Activated T-cell treated with anti-CD3 and anti-CD28 coated beads, Interleukin-2, amount 50 U/mL, for 1 hour (primary cell): ENCODE results near the gene EAPP.
A peak's percentile ranks its signal among the peaks of the same experiment; 100 is the strongest.
"Not testable (repeated sequence)": the region's sequence is repeated elsewhere in the genome, so short reads cannot be mapped to it uniquely, and the experiment has no call there.

Source experiments
- DNase-seq: peaks from one replicate; pipeline ENCODE4 v3.0.0-alpha.2; 2020

Gene EAPP, protein sequence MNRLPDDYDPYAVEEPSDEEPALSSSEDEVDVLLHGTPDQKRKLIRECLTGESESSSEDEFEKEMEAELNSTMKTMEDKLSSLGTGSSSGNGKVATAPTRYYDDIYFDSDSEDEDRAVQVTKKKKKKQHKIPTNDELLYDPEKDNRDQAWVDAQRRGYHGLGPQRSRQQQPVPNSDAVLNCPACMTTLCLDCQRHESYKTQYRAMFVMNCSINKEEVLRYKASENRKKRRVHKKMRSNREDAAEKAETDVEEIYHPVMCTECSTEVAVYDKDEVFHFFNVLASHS

DNA sequence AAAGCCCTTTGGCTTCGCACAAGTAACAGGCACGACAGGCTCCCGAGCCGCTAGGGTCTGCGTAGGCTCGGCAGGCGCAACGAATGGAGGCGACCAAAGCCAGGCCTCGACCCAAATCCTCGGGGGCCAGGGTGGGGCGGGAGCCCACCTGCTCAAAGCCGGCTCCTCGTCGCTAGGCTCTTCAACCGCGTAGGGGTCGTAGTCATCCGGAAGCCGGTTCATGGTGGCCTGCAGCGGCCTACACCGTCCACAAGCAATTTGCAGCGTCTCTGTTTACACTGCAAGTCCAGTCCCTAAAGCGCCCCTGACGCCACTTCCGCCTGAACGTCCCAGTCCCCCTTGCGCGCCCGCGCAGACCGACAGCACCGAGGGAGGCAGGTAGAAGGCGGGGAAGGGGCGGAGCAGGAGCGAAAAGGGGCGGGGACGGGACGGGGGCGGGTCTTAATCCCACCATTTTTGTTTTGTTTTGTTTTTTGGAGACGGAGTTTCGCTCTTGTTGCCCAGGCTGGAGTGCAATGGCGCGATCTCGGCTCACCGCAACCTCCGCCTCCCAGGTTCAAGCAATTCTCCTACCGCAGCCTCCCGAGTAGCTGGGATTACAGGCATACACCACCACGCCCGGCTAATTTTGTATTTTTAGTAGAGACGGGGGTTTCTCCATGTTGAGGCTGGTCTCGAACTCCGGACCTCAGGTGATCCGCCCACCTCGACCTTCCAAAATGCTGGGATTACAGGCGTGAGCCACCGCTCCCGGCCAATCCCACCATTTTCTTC is at the start of gene EAPP:
Gene EAPP, minus strand, starts transcription at position 295 of the 774 bp plus-strand sequence. Its CDS starts 73 bp downstream, at position 222.
- DNase-seq, result peak; percentile 90

DNA sequence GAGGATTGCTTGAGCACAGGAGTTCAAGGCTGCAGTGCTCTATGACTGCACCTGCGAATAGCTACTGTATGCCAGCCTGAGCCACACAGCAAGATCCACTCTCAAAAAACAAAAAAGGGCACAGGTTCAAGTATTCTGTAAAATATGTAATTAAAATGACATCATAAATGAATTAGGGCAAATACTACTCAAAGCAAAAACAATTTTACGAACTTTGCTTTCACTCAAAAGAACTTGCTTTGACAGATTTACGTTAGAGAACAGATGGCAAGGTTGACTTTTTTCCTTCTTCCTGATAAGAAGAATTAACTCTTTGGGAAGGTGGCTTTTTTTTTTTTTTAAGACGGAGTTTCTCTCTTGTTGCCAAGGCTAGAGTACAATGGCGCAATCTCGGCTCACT is 44.0 kb upstream of the EAPP start:
- DNase-seq, result no peak

DNA sequence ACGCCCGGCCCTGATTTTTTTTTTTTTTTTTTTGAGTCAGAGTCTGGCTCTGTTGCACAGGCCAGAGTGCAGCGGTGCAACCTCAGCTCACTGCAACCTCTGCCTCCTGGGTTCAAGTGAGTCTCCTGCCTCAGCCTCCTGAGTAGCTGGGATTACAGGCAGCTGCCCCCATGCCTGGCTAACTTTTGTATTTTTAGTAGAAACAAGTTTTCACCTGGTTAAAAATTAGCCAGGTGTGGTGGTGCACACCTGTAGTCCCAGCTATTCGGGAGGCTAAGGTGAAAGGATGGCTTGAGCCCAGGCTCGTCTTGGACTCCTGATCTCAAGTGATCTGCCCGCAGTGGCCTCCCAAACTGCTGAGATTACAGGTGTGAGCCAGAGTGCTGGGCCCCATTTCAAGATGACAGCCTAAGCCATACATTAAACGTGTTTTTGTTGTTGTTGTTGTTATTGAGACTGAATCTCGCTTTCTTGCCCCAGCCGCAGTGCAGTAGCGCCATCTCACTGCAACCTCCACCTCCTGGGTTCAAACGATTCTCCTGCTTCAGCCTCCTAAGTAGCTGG is 42.7 kb upstream of the EAPP start:
- DNase-seq, result no peak

DNA sequence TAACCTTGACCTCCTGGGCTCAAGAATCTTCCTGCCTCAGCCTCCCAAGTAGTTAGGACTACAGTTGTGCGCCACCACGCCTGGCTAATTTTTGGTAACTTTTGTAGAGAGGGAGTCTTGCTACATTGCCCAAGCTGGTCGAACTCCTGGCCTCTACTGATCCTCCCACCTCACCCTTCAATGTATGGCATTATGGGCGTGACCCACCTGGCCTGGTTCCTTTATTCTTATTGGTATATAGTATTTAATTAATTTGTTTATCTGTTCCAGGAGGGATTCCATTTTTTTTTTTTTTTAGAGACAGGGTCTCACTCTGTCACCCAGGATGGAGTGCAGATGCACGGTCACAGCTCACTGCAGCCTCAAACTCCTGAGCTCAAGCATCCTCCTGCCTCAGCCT is 40.9 kb upstream of the EAPP start:
- no peak for DNase-seq

DNA sequence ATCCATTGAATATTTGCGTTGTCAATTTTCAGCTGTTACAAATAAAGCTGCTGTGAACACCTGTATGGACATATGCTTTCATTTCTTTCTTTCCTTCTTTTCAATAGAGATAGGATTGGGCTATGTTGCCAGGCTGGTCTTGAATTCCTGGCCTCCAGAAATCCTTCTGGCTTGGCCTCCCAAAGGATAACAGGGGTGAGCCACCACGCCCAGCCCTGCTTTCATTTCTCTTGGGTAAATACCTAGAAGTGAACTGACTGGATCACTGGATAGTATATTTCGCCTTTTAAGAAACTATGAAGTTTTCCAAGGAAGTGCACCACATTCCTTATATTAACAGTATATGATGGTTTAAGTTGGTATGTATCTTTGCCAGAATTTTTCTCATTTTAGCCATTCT is 32.3 kb upstream of the EAPP start:
- DNase-seq, result no peak

DNA sequence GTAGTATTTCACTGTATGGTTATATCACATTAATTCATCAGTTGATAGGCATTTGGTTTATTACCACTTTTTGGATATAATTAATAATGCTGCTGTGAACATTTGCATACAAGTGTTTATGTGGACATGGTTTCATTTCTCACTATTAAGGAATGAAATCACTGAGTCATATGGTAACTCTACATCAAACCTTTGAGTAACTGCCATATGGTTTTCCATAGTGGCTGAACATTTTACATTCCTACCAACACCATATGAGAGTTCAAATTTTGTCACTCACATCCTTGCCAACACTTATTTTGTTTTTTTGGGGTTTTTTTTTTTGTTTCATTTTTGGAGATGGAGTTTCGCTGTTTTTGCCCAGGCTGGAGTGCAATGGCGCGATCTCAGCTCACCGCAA is 30.2 kb upstream of the EAPP start:
- no peak for DNase-seq

DNA sequence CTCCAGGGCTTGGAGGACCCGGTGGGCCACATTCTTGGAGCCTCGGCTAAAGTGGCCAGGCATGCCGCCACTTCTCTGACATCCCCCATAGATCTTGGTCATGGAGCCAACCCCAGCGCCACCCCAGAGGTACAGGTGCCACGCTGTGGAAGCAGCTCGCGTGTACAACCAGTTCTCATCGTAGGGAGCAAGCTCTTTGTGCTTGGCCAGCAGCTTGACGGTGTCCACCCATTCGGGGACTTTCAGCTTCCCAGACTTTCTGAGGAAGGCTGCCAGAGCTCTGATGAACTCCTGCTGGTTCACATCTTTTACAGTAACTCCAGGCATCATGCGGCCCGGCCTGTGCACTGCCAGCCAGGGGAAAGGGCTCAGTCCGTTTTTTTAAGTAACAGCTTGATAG is 29.3 kb upstream of the EAPP start:
- no peak for DNase-seq

DNA sequence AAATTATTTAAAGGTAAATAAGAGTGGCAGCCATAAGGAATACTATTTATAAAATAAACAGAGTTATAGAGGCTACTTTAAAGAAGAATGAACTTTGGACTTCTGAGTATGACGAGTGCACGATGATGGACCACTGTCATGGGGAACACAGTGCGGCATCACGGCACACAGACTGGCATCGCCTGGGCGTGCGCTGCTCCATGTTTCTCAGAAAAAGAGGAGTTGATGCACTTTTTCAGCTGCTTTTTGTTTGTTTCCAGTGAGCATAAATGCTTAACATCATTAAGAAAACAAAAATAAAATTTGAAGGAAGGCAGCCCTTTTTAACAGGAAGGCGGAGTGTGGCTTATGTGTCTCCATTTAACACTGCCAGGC is 23.3 kb upstream of the EAPP start:
- DNase-seq, result no peak

DNA sequence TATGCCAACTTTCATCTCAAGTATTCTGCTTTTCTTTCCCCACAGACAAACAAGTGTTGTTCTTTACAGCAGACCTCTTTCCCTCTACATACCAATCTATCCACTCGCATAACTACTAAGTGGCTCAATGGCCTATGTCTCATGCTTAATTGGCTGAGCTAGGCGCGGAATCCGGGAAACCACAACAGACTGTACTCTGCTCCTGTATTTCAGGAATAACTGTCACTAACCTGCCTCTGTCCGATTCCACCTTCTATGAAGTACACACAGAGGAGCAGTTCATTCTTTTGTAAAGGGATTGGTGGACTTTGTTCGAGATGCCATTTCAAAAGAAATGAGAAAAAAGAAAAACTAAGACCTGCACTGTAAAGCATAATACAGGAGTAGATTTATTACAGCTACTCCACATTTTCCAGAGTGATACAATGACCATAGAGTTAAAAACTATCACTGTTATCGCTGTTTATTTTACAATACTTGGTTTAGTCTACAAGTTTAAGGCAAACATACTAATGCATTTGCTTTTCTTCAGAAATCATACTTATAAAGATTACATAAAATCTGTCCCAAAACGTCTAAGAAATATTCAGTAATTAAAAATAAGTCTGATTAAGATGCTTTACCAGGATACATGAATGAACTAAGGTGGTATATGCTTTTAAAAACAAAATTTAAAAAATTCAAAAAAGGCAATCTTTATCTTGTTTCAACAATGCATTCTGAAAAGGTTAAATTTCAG is 22.7 kb upstream of the EAPP start:
- not testable (repeated sequence) for DNase-seq

DNA sequence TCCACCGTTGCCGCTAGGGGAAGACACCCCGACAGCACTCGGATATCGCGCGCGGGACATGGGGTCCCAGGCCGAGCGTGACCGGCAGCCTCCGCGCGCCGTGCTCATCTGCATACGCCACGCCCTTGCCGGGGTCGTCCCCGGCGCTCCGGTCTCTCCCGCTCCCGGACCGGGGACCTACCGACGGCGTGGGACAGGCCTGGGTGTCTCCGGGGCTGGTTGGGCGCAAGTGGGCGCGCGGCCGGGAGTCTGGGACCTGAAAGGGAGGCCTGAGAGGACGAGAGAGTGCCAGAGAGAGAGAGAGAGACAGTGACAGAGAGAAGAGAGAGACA is 17.0 kb upstream of the EAPP start:
- not testable (repeated sequence) for DNase-seq

DNA sequence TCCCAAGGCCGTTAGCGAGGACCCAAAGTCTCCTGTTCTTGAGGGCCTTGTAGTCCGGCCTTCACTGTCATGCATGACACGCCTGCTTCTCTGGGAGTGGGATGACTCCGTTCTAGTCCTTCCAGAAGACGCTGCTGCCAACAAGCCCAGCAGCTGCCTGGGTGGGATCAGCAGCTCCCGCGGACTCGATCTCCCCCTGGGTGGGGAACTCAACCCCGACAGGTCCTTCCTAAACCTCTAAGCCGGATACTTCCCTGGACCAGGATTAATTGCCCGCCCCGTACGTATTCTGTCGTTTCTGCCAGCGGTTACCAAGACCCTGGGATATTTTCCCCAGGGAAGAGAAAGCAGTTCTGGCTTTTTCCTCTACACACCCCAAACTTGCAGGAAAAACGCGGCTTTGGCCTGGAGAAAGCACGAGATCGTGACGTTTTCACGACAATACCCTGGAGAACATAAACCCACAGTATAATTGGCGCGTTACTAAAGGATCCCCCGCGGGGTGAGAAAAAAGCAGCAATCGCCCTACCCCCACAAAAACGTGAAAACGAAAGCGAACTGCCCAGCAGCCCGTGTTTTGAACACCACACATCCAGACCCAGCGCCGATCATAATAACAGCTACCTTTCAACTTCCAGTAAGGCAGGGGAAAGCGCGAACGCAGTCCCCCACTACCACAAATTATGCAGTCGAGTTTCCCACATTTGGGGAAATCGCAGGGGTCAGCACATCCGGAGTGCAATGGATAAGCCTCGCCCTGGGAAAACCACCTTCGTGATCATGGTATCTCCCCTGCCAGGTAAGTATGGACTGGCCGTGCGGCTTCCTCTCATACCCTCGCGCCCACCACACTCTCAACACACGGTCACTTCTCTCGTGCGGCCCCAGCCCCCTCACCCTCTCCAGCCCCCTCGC is 16.3 kb upstream of the EAPP start:
- DNase-seq, result not testable (repeated sequence)

DNA sequence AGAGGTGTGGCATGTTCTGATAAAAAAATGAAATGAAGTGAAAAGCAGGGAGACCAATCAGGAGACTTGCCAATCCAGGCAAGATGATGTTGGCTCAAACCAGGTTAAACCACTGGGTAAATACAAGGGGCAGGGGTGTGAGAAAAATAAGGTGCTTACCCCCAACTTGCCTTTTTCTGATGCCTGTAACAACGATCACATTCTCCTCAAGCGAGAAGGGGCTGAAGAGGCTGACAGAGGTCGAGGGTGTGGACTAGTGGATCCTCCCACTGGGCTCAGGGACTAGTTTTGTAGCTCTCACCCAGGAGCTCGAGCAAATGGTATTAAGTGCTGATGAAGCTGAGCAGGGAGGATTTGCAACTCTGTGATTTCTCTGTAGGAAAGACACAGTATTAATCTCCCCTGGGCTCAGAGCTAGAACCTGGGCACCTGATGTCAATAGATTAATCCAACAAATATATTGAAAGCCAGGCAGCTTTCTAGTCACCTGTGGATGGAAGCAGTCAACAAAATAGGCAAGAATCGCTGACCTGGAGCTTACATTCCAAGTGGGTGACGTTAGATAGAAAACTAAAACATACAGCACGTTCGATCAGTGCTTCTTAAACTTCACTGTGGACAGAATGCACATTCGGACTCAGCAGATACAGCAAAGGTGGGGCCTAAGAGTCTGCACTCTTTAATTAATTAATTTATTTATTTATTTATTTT is 15.2 kb upstream of the EAPP start:
- DNase-seq, result no peak

DNA sequence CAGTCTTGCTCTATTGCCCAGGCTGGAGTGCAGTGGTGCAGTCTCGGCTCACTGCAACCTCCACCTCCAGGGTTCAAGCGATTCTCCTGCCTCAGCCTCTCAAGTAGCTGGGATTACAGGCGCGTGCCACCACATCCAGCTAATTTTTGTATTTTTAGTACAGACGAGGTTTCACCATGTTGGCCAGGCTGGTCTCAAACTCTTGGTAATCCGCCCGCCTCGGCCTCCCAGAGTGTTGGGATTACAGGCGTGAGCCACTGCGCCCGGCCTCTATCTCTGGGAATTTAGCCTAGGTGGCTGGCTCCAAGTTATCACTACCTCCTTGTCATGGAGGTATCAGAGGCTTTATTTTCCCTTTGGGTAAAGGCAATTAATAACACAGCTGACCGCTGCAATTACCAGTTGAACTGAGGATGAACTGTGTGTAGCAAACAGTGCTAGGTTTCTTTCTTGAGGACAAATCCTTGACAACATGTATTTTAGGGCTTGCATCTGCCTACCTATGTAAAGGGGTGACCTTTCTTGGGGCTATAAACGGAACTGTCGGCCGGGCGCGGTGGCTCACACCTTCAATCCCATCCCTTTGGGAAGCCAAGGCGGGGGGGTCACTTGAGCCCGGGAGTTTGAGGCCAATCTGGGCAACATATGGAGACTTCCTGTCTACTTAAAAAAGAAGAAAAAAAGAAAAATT is 9.9 kb upstream of the EAPP start:
- DNase-seq, result not testable (repeated sequence)

DNA sequence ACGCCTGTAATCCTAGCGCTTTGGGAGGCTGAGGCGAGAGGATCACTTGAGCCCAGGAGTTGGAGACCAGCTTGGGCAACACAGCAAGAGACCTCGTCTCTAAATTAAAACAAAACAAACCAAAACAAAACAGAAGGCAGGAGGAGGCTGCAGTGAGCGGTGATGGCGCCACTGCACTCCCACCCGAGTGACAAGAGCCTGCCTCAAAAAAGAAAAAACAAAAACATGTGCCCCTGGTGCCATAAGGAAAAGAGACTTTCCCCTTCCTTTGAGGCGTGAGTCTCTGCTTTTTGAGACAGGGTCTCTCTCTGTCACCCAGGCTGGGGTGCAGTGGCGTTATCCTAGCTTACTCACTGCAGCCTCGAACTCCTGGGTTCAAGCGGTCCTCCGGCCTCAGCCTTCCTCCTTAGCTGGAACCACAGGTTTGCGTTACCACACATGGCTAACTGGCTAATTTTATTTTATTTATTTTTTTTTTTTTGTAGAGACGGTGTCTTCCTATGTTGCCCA is 9.0 kb upstream of the EAPP start:
- DNase-seq, result no peak

DNA sequence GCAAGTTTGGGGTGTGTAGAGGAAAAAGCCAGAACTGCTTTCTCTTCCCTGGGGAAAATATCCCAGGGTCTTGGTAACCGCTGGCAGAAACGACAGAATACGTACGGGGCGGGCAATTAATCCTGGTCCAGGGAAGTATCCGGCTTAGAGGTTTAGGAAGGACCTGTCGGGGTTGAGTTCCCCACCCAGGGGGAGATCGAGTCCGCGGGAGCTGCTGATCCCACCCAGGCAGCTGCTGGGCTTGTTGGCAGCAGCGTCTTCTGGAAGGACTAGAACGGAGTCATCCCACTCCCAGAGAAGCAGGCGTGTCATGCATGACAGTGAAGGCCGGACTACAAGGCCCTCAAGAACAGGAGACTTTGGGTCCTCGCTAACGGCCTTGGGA is 7.6 kb upstream of the EAPP start:
- DNase-seq, result not testable (repeated sequence)

DNA sequence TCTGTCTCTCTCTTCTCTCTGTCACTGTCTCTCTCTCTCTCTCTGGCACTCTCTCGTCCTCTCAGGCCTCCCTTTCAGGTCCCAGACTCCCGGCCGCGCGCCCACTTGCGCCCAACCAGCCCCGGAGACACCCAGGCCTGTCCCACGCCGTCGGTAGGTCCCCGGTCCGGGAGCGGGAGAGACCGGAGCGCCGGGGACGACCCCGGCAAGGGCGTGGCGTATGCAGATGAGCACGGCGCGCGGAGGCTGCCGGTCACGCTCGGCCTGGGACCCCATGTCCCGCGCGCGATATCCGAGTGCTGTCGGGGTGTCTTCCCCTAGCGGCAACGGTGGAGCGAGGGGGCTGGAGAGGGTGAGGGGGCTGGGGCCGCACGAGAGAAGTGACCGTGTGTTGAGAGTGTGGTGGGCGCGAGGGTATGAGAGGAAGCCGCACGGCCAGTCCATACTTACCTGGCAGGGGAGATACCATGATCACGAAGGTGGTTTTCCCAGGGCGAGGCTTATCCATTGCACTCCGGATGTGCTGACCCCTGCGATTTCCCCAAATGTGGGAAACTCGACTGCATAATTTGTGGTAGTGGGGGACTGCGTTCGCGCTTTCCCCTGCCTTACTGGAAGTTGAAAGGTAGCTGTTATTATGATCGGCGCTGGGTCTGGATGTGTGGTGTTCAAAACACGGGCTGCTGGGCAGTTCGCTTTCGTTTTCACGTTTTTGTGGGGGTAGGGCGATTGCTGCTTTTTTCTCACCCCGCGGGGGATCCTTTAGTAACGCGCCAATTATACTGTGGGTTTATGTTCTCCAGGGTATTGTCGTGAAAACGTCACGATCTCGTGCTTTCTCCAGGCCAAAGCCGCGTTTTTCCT is 7.0 kb upstream of the EAPP start:
- not testable (repeated sequence) for DNase-seq

DNA sequence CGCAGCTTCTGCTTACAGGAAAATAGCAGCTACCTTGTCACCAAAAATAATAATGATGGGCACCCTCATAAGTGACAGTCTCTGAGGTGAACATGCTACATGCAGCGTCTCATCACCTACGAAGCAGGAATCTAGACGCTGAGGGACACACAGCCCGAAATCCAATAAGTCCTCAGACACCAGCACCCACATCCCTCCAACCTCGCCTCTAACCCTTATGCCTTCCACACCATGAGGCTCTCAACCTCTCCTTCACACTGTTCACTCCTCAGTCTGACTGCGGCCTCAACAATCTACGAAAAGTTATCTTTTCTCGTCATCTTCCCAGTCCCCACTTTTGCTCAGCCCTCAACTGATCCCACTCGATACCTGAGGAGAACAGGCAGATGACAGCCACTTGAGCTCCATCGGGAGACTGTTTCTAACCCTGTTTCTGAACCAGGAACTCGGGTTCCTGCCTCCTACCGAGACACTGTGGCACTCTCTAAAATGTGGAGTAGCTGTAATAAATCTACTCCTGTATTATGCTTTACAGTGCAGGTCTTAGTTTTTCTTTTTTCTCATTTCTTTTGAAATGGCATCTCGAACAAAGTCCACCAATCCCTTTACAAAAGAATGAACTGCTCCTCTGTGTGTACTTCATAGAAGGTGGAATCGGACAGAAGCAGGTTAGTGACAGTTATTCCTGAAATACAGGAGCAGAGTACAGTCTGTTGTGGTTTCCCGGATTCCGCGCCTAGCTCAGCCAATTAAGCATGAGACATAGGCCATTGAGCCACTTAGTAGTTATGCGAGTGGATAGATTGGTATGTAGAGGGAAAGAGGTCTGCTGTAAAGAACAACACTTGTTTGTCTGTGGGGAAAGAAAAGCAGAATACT is 919 bp upstream of the EAPP start:
- DNase-seq, result not testable (repeated sequence)

DNA sequence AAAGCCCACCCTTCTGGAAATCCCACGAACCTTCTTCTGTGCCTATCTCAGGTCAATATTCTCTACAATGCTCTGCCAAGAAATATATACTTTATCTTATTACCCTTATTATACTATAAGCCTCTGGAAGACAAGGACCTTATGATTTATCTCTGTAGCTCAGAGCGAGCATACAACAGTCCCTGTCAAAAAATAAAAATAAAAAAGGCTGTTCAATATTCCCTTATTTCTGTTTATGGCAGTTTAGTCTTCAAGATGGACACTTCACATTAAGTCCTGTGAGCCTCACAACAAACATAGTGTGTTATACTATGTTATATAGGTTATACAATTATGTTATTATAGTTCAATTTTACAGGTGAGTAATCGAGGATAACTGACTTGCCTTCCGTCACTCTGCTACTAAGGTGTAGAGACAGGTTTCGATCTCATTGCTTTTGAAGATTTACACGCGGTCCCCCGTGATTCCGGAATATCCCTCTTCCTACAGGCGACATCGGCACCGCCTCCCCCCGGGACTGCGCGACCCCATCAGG is 562 bp downstream of the EAPP start:
- no peak for DNase-seq

DNA sequence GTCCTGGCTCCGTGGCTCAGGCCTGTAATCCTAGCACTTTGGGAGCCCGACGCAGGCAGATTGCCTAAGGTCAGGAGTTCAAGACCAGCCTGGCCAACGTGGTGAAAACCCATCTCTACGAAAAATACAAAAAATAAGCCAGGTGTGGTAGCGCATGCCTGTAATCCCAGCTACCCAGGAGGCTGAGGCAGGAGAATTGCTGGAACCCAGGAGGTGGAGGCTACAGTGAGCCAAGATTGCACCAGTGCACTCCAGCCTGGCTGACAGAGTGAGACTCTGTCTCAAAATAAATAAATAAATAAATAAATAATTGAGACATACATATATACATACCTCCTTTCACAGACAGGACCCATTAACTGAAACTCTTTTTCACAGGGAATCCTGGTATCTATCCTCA is 1.4 kb downstream of the EAPP start:
- DNase-seq, result not testable (repeated sequence)
